Tibial nerve (tissue), 4 donors: ENCODE results near the gene LRFN2. TPM values are rescaled to one million over a fixed set of nuclear protein-coding genes. Genes with fewer than 3 reads are reported as not detected.

ENCODE experiments used
- DNase-seq, 2 donors: peaks; one replicate each; pipeline ENCODE4 v3.0.0-alpha.2; 2019; ENCODE audit warnings: low spot score in 2 of 2
- H3K27ac ChIP-seq, 4 donors: fragments of 200-600 bp; sonication (generic) in 3 of 4; one replicate each; pipeline ENCODE4 v1.5.1; 2017 to 2019; ENCODE audit warnings: mild to moderate bottlenecking in 1 of 4
- H3K27me3 ChIP-seq, 2 donors: fragments of 200-600 bp; sonication (generic) in 1 of 2; one replicate each; pipeline versions ENCODE4 v1.5.1 to v1.6.0; 2017 to 2019
- H3K36me3 ChIP-seq, 3 donors: fragments of 200-600 bp; sonication (generic); one replicate each; pipeline ENCODE4 v1.5.1; 2018 to 2019
- H3K4me1 ChIP-seq, 4 donors: fragments of 200-600 bp; sonication (generic) in 3 of 4; one replicate each; pipeline ENCODE4 v1.5.1; 2017 to 2019
- H3K4me3 ChIP-seq, 4 donors: fragments of 200-600 bp; sonication (generic) in 3 of 4; one replicate each; pipeline ENCODE4 v1.5.1; 2017 to 2019; ENCODE audit warnings: mild to moderate bottlenecking in 1 of 4, moderate library complexity in 1 of 4
- H3K9me3 ChIP-seq, 4 donors: fragments of 200-600 bp; sonication (generic) in 3 of 4; one replicate each; pipeline ENCODE4 v1.5.1; 2017 to 2019
- EP300 ChIP-seq, 2 donors: sonication (generic); formaldehyde crosslinking; IDR thresholded peaks; one replicate each; pipeline ENCODE4 v1.6.1; 2017; ENCODE audit warnings: antibody characterized with exemption in 2 of 2, mild to moderate bottlenecking in 1 of 2
- POLR2A ChIP-seq, 2 donors: fragments of 450-650 bp; IDR thresholded peaks; one replicate each; pipeline ENCODE4 v1.6.1; 2017; ENCODE audit warnings: antibody characterized with exemption in 2 of 2, mild to moderate bottlenecking in 2 of 2, moderate library complexity in 2 of 2
- WGBS, 2 donors: methylation state at CpG; one replicate each; pipeline ENCODE4 v1.1.5; 2018; 5-methylcytosine and 5-hydroxymethylcytosine counted together
- total RNA-seq, 4 donors: library from RNA; depleted of rRNA; stranded (reverse); fragments of >200 nt; gene quantifications; one replicate each; pipeline ENCODE4 v1.1.0, GENCODE V29; 2016
- TF ChIP-seq, protein P1 (sequence below), 5 experiments: fragments of 200-600 bp in 3 of 5; fragments of 450-650 bp in 2 of 5; sonication (generic) in 3 of 5; IDR thresholded peaks; one replicate each; pipeline ENCODE4 v1.5.1; 2016 to 2019; ENCODE audit warnings: antibody characterized with exemption in 5 of 5, mild to moderate bottlenecking in 3 of 5, moderate library complexity in 2 of 5

LRFN2 gene
- total RNA-seq, 4 donors from 2014 or later: not detected

DNA sequence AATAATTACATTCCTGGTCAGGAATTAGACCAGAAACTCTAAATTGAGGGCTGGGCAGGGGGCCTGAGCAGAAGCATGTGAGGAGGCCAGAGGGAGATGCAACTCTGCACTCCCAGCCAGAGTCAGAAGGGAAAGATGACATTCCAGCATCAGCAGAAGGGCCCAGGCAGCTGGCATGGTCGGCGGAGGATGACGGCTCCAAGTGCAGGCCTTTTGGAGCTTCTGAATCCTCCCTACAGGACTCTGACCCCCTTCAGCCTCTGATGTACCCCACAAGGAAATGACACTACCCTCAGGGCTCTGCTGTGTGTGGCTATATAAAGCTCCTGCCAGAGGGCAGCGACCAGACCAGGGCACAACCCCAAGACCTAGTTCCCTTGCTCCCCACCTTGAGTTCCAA lies 1.9 kb downstream of the LRFN2 start:
- no peak for DNase-seq
- Histone ChIP-seq H3K4me1 (peaks cover 0 to 25% (median 17%) of the 10 kb centered on the region in 4 donors), H3K27me3 (peaks cover 0 to 56% of the 10 kb centered on the region in 2 donors), H3K4me3 (no peak overlapping the region), H3K27ac (no peak overlapping the region), H3K9me3 (no peaks in the 10 kb centered on the region), H3K36me3 (no peaks in the 10 kb centered on the region)
- 43 to 60% methylated on average over 3 to 4 of the region's 4 CpGs for WGBS, 2 donors
- no peak for TF ChIP-seq POLR2A (IDR thresholded peaks at IDR 0.05)
- no peak for TF ChIP-seq EP300 (IDR thresholded peaks at IDR 0.05)
- TF ChIP-seq, protein P1, sequence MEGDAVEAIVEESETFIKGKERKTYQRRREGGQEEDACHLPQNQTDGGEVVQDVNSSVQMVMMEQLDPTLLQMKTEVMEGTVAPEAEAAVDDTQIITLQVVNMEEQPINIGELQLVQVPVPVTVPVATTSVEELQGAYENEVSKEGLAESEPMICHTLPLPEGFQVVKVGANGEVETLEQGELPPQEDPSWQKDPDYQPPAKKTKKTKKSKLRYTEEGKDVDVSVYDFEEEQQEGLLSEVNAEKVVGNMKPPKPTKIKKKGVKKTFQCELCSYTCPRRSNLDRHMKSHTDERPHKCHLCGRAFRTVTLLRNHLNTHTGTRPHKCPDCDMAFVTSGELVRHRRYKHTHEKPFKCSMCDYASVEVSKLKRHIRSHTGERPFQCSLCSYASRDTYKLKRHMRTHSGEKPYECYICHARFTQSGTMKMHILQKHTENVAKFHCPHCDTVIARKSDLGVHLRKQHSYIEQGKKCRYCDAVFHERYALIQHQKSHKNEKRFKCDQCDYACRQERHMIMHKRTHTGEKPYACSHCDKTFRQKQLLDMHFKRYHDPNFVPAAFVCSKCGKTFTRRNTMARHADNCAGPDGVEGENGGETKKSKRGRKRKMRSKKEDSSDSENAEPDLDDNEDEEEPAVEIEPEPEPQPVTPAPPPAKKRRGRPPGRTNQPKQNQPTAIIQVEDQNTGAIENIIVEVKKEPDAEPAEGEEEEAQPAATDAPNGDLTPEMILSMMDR (IDR thresholded peaks at IDR 0.05): no peak

DNA sequence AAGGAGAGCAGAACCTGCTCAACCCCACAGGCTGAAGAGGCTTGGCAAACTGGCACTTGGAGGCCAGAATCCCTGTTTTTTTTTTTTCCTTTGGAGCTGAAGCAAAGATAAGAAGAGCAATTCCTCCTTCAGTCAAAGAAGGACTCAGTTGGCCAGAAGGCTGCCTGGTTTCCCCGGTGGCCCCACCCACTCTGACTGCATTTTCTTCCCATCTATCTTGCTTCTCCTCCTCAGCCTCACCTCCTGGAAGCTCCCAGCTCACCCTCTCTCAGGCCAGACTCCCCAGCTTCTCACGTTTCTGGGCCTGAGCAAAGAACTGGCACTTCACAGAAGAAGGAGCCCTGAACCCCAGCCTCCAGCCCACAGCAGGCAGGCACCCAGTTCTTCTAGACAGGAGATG lies 2.4 kb downstream of the LRFN2 start:
- Histone ChIP-seq H3K4me3 (no peak overlapping the region), H3K4me1 (peaks cover 0 to 25% (median 17%) of the 10 kb centered on the region in 4 donors), H3K9me3 (no peaks in the 10 kb centered on the region), H3K36me3 (no peaks in the 10 kb centered on the region), H3K27me3 (peaks cover 0 to 53% of the 10 kb centered on the region in 2 donors), H3K27ac (no peak overlapping the region)
- WGBS, 2 donors: 66 to 74% methylated on average over 2 of the region's 2 CpGs
- no peak for DNase-seq
- TF ChIP-seq, protein P1 (IDR thresholded peaks at IDR 0.05): no peak
- TF ChIP-seq POLR2A (IDR thresholded peaks at IDR 0.05) (no peak), EP300 (IDR thresholded peaks at IDR 0.05) (no peak)

DNA sequence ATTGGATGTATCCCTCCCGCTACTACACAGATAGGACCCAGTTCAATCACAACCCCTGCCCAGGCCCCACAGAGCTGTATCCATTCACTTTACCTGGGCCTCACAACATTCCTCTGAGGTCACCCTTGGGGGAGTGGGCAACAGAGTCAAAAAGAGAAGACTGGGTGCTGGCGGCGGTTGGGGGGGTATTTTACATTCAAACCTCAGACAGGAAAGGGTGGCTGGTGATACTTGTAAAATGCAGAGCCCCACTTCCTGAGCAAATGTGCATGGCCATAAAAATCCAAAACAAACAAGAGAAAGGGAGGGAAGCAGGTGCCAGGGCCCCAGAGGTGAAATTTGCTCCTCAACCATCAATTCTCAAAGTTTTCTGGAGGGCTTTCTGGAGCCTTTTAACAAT lies 3.5 kb downstream of the LRFN2 start:
- Histone ChIP-seq H3K9me3 (no peaks in the 10 kb centered on the region), H3K36me3 (no peaks in the 10 kb centered on the region), H3K4me1 (peaks cover 0 to 25% (median 17%) of the 10 kb centered on the region in 4 donors), H3K27ac (no peak overlapping the region), H3K27me3 (peaks cover 0 to 42% of the 10 kb centered on the region in 2 donors), H3K4me3 (no peak overlapping the region)
- TF ChIP-seq POLR2A (IDR thresholded peaks at IDR 0.05) (no peak), EP300 (IDR thresholded peaks at IDR 0.05) (no peak)
- TF ChIP-seq, protein P1 (IDR thresholded peaks at IDR 0.05): no peak
- DNase-seq: no peak
- 51 to 60% methylated on average over 3 of the region's 3 CpGs for WGBS, 2 donors

DNA sequence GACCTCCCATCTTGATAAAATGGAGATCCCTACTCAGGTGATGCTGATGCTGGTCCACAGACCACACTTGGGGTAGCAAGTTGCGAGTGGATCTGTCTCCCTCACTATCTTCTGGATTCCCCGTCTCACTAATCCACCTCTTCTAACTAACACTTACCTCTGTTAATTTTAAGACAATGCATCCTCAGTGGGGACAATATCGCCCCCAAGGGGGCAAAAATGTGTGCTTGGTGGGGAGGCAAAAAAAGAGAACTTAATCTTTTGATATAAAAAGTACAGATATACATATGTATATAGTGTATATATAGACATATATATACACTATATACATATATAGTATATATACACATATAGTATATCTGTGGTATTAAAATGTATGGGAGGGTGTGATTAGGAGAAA lies 4.3 kb downstream of the LRFN2 start:
- H3K9me3 ChIP-seq: no peaks in the 10 kb centered on the region
- no peak overlapping the region for H3K4me3 ChIP-seq
- peaks cover 0 to 34% of the 10 kb centered on the region in 2 donors for H3K27me3 ChIP-seq
- 81 to 89% methylated on average over 3 of the region's 3 CpGs for WGBS, 2 donors
- no peak overlapping the region for H3K27ac ChIP-seq
- TF ChIP-seq POLR2A (IDR thresholded peaks at IDR 0.05): no peak
- TF ChIP-seq, protein P1 (IDR thresholded peaks at IDR 0.05): no peak
- no peak for TF ChIP-seq EP300 (IDR thresholded peaks at IDR 0.05)
- H3K36me3 ChIP-seq: no peaks in the 10 kb centered on the region
- no peak for DNase-seq
- H3K4me1 ChIP-seq: peaks cover 0 to 21% (median 15%) of the 10 kb centered on the region in 4 donors

DNA sequence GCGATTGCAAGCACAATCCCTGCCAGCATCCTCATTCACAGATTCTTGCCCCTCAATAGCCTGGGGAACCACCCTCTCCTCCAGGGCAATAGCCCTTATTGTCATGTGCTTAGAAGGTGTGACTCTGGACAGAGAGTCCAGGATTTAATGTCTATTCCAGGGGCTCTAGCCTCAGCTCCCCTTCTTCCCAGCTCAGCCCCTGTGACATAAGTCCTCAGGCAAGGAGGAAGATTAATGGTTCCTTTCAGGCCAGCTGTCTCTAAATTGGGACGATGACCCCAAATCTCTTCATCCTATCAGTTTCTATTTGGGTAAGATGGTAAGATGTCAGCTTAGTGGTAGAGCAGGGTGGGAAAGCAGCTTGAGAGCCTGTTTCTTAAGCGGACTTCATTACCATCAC lies 8.1 kb downstream of the LRFN2 start:
- Histone ChIP-seq H3K9me3 (no peaks in the 10 kb centered on the region), H3K4me1 (no peaks in the 10 kb centered on the region), H3K27me3 (peaks cover 0 to under 1% of the 10 kb centered on the region in 2 donors), H3K4me3 (no peak overlapping the region), H3K27ac (no peak overlapping the region), H3K36me3 (no peaks in the 10 kb centered on the region)
- WGBS, 2 donors: 82 to 84% methylated on average over 3 of the region's 3 CpGs
- no peak for DNase-seq
- TF ChIP-seq POLR2A (IDR thresholded peaks at IDR 0.05) (no peak), EP300 (IDR thresholded peaks at IDR 0.05) (no peak)
- TF ChIP-seq, protein P1 (IDR thresholded peaks at IDR 0.05): no peak
